HPDE6-E6E7 (cell line): Measurements from ENCODE around the gene YY1.
"Not testable (repeated sequence)": the region's sequence is repeated elsewhere in the genome, so short reads cannot be mapped to it uniquely, and the experiment has no call there.

Source experiments
- DNase-seq: peaks from one replicate; pipeline ENCODE4 v3.0.0; 2011; ENCODE audit warnings: missing footprints; ENCODE audit errors: extremely low spot score

The YY1 gene

DNA sequence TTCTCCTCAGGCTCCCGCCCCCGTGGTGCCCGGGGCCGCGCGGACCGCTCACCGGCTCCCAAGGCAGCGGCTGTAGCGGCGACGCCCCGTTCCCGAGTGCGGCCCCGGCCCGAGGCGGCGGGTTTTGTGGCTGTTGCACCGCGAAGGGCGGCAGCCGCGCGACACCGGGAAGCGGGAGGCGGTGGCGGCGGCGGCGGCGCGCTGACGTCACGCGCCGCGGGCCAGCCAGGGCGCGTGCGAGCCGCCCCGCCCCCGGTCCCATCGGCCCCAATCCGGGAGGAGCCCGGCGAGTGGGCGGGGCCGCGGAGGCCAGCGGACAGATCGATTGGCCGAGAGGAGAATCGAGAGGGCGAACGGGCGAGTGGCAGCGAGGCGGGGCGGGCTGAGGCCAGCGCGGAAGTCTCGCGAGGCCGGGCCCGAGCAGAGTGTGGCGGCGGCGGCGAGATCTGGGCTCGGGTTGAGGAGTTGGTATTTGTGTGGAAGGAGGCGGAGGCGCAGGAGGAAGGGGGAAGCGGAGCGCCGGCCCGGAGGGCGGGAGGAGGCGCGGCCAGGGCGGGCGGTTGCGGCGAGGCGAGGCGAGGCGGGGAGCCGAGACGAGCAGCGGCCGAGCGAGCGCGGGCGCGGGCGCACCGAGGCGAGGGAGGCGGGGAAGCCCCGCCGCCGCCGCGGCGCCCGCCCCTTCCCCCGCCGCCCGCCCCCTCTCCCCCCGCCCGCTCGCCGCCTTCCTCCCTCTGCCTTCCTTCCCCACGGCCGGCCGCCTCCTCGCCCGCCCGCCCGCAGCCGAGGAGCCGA is at the start of gene YY1:
Gene YY1, plus strand, starts transcription at position 726 of the 792 bp plus-strand sequence. CDS start 101 bp downstream, outside the sequence.
- DNase-seq: peak; percentile 93

DNA sequence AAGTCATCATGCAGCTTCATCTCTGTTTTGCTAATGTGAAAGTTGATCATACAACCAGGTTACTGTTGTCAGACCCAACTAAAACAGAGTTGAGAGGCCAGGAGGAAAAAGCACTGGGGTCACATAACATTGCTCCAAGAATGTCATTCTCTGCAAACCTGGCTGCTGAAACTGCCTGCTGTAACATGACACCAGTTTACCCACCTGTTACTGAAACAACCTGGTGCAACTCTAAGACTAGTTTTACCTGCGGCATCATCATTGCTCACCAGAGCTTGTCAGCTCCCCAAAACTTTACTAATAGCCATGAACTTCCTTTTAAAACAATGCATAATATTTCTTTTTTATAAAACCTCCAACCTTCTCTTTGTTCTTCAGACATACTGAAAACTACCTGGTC is 48.8 kb upstream of the YY1 start:
- DNase-seq: no peak

DNA sequence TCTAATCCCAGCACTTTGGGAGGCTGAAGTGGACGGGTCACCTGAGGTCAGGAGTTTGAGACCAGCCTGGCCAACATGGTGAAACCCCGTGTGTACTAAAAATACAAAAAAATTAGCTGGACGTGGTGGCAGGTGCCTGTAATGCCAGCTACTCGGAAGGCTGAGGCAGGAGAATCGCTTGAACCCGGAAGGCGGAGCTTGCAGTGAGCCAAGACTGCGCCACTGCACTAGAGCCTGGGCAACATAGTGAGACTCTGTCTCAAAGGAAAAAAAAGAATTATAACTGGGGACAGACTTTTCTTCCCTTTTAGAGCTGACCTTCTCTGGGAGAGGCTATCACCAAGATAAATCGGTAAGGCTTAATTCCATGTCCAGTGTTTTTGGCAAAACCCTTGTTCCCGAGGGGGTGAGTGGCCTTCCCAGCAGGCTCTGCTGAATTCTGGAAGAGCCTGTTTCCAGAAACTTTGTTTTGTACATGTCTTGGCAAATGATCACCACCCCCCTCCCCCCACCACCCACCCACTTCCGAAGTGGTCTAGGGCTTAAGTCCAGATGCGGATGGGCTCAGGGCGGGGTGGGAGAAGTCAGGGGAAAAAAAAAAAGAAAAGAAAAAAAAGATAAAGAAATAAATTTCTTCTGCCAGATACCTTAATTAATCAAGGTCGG is 47.2 kb upstream of the YY1 start:
- DNase-seq: no peak

DNA sequence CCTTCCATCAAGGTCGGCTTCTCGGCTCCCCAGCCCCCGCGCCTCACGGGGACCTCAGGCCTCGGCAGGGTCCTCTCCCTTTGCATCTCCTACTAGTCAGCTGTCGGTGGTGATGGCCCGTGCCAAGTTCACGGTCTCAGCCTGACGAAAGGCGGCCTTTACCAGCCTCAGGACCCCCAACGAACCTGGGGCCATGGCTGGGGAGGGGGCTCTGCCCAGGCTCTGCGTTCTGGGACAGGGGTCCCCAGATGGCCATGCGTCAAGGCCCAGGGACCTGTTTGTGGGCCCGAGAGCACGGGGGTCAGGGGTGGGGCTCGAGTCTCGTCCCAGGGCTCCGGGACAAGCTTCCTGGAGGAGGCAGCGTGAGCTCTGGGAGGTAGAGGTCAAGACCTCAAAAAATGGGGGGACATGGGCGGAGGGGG is 46.7 kb upstream of the YY1 start:
- DNase-seq: no peak

DNA sequence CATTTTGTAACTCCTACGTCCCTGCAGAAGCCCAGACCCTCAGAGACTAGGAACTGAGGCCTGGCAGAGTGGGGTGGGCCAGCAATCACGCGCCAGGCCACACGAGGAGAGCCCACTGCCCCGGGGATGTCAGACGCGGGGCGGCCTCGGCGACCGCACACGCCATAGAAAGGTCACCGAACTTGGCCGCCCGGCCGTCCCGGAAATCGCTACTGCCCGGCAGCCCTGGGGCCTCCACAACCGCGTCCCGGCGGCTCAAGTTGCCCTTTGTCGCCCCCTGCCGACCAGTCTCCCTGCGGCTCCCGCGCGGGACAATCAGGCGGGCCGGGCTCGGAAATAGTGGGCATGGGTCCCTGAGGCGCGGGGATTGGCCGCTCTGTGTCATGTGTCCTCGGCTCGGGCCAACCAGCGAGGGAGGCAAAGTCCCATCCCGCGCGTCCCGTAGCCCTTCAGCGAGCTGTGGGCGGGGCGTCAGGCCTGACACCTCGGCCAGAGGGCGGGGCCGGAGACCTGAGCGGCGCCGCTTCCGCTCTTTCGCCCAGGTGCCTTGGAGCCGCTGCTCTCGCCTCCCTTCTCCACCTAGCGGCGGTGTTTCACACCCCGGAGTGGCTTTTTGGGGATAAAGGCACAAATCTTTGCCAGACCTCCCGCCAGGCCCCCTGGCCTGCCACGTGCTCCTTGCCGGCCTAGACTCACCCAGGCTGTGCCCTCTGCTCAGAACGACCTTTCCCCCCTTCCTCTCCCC is 46.1 kb upstream of the YY1 start:
- peak; percentile 100 for DNase-seq

DNA sequence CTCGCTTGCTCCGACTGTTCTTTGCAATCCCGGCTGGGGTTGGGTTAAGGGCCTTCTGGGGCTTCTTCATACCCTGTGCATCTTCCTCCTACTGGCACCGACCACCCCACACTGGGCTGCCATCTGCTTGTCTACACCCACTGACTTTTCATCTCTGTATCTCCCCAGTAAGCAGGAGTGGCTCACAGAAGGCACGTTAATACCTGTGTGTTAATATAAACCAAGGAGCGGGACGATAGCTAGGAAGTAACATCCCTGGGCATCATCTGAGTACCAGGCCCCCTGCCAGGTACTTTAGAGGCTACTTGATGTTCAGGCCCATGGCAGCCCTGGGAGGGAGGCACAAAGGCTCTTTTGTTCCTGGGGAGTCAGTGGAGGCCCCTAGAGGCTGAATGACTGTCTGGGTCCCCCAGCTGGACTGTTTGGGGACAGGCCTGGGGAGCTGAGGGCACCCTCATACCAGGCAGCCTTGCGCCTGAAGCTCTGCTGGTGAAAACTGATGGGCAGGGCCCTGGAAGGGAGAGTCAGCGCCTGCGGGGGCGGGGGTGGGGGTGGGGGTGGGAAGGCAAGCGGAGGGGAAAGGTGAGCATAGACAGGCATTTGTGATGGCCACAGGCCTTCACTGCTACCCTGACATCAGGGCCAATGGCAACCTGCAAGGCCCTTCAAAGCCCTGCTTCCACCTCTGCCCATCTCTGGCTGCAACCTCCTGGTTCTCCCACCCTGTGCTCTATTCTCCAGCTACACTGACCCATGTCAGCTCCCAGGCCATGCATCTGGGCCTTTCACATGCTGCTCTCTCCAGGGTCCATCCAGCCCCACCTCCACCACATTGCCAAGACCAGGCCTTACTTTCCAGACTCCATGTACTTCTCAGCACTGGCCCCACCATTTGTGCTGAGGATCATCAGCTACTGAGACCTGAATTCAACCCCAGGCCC is 45.3 kb upstream of the YY1 start:
- DNase-seq: no peak

DNA sequence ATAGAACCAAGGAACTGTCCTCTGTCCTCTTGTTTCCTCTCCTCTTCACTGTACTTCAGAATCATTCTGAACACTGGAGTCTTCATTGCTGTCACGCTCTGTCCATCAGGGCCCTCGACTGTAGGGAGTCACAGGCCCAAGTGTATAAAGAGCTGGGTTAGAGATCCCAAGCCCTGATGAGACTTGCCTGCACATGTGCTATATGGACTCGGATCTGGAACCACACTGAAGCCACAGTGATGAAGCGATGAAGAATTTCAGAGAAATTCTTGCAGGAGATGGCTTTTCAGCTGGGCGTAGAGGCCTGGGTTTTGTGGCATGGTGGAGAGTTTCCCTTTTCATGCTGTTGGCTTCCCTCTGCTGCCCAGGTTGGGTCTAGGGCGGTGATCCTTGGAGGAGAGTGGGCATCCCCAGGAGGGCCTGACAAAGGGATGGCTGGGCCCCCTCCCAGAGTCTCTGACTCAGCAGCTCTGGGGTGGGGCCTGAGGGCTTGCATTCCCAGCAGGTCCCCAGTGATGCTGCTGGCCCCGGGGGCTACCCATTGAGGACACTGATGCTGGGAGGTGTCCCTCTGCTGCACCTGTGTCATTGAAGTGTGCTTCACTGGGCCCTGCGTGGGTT is 39.6 kb upstream of the YY1 start:
- DNase-seq: no peak

DNA sequence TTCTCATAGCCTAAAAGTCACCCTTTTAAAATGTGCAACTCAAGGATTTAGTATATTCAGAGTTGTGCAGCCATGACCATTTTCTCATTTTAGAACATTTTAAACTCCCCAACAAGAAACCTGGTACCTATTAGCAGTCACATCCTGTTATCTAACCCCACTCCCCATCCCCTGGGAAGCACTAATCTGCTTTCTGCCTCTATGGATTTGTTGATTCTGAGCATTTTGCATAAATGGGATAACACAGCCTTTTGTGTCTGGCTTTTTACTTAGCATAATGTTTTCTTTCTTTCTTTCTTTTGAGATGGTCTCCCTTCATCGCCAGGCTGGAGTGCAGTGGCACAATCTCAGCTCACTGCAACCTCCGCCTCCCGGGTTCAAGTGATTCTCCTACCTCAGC is 38.6 kb upstream of the YY1 start:
- no peak for DNase-seq

DNA sequence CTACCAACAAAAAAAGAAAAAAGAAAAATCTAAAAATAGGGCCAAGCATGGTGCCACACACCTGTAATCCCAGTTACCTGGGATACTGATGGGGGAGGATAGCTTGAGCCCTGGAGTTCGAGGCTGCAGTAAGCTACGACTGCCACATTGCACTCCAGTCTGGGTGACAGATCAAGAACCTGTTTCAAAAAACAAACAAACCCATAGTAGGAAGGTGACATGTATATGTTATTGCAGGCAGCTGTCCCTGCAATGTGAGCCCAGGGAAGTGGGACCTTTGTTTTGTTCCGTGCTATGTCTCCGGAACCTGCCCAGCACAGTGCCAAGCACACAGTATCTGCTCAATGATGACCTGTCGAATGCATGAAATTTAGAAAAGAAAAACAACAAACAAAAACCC is 37.2 kb upstream of the YY1 start:
- DNase-seq: no peak

DNA sequence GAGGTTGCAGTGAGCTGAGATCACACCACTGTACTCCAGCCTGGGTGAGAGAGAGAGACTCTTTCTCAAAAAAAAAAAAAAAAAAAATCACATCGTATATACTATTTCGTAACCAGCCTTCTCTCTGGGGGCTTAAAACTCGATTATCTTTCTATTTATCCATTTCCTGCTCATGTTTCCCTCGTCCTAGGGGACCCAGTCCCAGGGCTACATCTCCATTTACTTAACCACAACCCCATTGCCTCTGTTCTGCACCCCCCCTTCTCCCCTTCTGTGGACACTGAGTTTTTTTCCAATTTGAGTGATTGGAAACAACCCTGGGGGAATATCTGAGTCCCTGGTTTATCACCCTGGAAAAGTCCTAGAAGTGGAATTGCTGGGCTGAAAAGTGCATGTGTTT is 36.2 kb upstream of the YY1 start:
- DNase-seq: no peak

DNA sequence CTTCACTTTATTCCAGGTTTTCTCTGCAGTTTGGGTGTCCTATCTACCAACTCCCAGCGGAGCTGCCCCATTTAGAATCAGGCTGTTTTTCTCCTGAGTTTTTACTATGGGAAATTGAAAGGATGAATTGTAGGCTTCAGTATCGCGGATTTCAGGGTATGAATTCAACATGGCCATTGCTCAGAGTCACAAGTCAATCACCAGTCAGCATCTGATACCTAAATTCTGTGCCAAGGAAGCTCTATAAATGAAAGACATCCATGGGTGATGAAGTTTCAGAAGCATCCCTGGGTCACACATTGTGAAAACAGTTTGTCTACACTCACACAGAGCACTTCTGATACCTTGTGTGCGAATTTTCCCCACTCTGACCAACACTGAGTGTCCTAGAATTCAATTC is 35.8 kb upstream of the YY1 start:
- no peak for DNase-seq

DNA sequence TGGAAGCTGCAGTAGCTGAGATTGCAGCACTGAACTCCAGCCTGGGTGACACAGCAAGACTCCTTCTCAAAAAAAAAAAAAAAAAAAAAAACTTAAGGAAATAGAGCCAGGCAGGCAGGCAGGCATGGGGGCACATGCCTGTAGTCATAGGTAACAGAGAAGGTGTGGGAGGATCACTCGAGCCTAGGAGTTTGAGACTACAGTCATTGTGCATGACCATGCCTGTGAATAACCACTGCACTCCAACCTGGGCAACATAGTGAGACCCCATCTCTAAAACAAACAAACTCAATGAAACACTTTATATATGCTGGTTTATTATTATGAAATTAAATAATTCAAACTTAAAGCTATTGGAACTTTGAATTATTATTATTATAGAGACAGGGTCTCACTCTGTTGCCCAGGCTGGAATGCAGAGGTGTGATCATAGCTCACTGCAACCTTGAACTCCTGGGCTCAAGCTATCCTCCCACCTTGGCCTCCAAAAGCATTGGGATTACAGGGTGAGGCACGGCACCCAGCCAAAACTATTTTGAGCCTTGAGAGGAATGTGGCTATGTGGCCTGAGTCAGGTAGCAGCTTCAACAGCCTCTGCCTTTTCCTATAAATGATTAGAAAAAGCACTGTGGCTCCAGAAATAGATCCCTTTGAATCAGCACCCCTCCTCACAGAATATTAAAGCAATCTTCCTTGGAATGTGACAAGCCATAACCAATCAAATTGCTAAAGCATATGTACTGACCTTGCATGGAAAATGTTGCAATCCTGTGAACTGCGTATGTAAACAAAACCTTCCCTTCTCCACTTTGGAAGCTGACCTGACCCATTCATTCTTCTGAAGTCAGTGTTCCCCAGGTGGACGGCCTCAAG is 34.7 kb upstream of the YY1 start:
- no peak for DNase-seq

DNA sequence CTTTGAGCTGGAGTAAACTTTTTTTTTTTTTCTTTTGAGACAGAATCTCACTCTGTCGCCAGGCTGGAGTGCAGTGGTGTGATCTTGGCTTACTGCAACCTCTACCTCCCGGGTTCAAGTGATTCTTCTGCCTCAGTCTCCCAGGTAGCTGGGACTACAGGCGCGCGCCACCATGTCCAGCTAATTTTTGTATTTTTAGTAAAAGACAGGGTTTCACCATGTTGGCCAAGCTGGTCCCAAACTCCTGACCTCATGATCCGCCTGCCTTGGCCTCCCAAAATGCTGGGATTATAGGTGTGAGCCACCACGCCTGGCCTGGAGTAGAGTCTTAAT is 34.1 kb upstream of the YY1 start:
- DNase-seq: not testable (repeated sequence)

DNA sequence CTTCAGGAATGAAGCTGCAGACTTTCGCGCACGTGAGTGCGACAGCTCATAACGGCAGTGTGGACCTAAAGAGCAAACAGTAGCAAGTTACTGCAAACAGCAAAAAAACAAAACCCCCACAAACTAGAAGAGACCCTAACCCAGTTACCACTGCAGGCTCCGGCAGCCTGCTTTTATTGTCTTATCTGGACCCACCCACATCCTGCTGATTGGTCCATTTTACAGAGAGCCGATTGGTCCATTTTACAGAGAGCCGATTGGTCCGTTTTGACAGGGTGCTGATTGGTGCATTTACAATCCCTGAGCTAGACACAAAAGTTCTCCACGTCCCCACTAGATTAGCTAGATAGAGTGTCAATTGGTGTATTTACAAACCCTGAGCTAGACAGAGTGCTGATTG is 31.4 kb upstream of the YY1 start:
- DNase-seq: not testable (repeated sequence)

DNA sequence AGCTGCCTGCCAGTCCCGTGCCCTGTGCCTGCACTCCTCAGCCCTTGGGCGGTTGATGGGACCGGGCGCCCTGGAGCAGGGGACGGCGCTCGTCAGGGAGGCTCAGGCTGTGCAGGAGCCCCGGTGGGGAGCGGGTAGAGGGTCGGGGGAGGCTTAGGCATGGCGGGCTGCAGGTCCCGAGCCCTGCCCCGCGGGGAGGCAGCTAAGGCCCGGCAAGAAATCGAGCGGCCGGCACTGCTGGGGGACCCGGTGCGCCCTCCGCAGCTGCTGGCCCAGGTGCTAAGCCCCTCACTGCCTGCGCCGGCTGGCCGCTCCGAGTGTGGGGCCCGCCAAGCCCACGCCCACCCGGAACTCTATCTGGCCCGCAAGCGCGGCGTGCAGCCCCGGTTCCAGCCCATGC is 30.8 kb upstream of the YY1 start:
- not testable (repeated sequence) for DNase-seq

DNA sequence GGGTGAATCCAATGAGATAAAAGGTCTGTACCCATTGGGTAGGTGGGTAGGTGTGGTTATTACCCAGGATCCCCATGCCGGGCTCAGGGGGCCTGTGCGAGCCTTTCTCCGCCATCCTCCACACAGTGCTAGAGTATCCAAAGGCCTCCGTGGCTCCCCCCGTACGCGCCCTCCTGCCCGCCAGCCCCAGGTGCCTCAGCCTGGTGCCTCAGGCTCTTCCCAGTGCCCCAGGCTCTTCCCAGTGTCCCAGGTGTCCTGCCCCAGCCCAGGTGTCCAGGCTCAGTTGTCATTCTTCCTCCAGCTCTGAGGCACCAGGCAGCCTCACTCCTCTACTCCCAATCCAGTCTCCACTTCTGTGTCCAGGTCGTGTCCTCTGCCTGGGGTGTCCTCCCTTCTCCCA is 27.6 kb upstream of the YY1 start:
- no peak for DNase-seq

DNA sequence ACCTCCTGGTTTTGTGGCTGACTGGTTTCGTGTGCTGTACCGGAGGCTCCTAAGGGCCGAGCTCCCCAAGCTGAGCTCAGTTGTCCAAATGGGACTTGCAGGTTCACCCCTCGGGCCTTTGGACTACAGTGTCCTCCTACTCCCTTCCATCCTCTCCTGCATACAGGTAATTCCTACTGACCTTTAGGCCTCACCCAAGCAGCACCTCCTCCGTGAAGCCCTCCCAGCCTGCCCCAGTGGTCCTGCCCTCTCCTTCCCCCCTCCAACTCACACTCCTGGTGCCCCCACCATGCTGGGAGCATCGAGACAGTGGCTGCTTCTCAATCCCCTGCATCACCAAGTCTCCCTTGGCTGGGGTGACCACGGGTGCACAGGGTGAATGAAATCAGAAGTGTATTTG is 27.1 kb upstream of the YY1 start:
- DNase-seq: no peak

DNA sequence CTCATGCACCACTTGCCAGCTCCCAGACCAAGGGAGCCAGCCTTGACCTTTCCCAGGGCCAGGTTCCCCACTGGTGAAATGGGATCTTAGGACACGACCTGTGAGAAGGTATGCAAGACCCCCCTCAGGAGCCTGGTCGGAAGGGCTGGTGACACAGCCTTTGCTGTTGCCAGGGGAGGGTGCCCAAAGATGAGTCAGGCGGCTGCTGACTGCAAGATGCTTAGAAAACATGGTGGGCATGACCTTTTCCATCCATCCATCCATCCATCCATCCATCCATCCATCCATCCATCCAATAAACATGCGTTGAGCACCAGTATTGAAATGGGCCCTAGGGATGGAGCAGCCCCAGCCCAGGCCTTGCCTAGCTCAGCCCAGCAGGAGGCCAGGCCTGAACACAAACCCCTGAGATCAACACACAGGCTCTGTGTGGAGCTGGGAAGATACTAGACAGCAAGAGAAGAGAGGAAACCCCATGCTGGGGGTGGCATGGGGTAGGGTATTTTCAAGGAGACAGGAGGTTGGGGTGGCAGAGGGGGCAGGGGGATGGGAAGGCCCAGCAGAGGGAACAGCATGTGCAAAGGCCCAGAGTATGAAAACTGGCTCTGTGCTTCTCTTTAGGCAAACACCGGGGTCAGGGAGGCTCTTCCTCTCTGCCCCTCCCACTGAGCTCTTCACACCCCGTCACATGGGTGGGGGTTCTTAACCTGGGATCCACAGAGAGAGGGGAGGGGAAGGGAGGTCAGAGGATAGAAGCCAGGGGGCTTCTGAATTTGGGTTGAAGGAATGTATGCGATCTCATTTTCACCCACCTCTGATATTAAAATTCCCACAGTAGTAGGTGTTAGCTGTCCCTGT is 26.2 kb upstream of the YY1 start:
- no peak for DNase-seq

DNA sequence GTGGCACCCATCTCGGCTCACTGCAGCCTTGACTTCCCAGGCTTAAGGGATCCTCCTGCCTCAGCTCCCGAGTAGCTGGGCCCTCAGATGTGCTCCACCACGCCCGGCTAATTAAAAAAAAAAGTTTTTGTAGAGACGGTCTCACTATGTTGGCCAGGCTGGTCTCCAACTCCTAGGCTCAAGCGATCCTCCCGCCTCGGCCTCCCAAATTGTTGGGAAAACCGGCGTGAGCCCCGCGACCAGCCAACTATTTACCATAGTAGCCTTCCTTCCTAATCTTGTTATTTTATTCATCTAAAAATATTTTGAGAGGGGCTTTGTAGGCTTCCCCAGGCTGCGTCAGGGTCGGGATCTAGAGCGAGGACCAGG is 25.4 kb upstream of the YY1 start:
- no peak for DNase-seq
